Stomach (tissue), 9 donors: Measurements from ENCODE around the gene ADCY9. TPM values are rescaled to one million over a fixed set of nuclear protein-coding genes. Genes with fewer than 3 reads are reported as not detected.

Experiments used
- DNase-seq, 2 donors: peaks; one replicate each; pipeline versions ENCODE4 v3.0.0 to v3.0.0-alpha.2; 2013 to 2019
- H3K27ac ChIP-seq, 5 donors: fragments of 200-600 bp in 4 of 5; sonication (generic) in 4 of 5; one replicate each; pipeline ENCODE4 v1.5.1; 2013 to 2019; ENCODE audit warnings: mild to moderate bottlenecking in 1 of 5, moderate library complexity in 1 of 5
- H3K27me3 ChIP-seq, 3 donors: fragments of 200-600 bp; sonication (generic); one replicate each; pipeline ENCODE4 v1.5.1; 2017 to 2019; ENCODE audit warnings: mixed run types in 1 of 3
- H3K36me3 ChIP-seq, 4 donors: fragments of 200-600 bp; sonication (generic); 1 replicate in 3 of 4; 2 replicates in 1 of 4; pipeline ENCODE4 v1.5.1; 2016 to 2019
- H3K4me1 ChIP-seq, 4 donors: fragments of 200-600 bp; sonication (generic); one replicate each; pipeline ENCODE4 v1.5.1; 2016 to 2019
- H3K4me3 ChIP-seq, 4 donors: fragments of 200-600 bp; sonication (generic) in 3 of 4; one replicate each; pipeline ENCODE4 v1.5.1; 2016 to 2019; ENCODE audit warnings: mild to moderate bottlenecking in 1 of 4
- H3K9me3 ChIP-seq, 4 donors: fragments of 200-600 bp; sonication (generic); one replicate each; pipeline ENCODE4 v1.5.1; 2016 to 2019
- EP300 ChIP-seq: sonication (generic); formaldehyde crosslinking; IDR thresholded peaks from one replicate; pipeline ENCODE4 v1.6.1; 2017; ENCODE audit warnings: antibody characterized with exemption
- POLR2A ChIP-seq, 4 donors: fragments of 450-650 bp; IDR thresholded peaks; one replicate each; pipeline ENCODE4 v1.6.1; 2016; ENCODE audit warnings: antibody characterized with exemption in 4 of 4, control low read depth in 2 of 4, mild to moderate bottlenecking in 1 of 4, moderate library complexity in 1 of 4
- POLR2AphosphoS5 ChIP-seq, 3 donors: sonication (generic); formaldehyde crosslinking; IDR thresholded peaks; one replicate each; pipeline ENCODE4 v1.6.1; 2016; ENCODE audit warnings: antibody characterized with exemption in 3 of 3
- WGBS, 5 donors: extraction: QIAGEN DNeasy Blood & Tissue Kit in 3 of 5; methylation state at CpG; one replicate each; pipeline versions ENCODE4 v1.1.5 to v1.1.7; 2013 to 2018; 5-methylcytosine and 5-hydroxymethylcytosine counted together
- intact Hi-C: fragments of 100-400 bp; cut with DNase I; formaldehyde crosslinking; loops from one replicate; pipeline ENCODE4 v1.15.1; 2023; ENCODE audit warnings: low total_unique reads
- polyA plus RNA-seq, 3 donors: library from polyadenylated mRNA; stranded (reverse); fragments of 200-250 nt; gene quantifications; one replicate each; pipeline ENCODE4 v1.2.3, GENCODE V29; 2013
- total RNA-seq, 5 donors: library from RNA; depleted of rRNA; stranded (reverse); fragments of >200 nt; gene quantifications; one replicate each; pipeline versions ENCODE4 v1.1.0 to v1.2.3, GENCODE V29; 2014 to 2016
- TF ChIP-seq, protein P1 (sequence below), 7 experiments: fragments of 450-650 bp in 4 of 7; fragments of 200-600 bp in 3 of 7; sonication (generic) in 3 of 7; IDR thresholded peaks; one replicate each; pipeline ENCODE4 v1.5.1; 2016 to 2019; ENCODE audit warnings: antibody characterized with exemption in 7 of 7, control low read depth in 2 of 7, mild to moderate bottlenecking in 1 of 7
- donor health status: healthy with polysubstance abuse.
- donor health status: Bipolar disorder and iron deficiency.
- donor health status: healthy.

Gene ADCY9
- total and polyA plus RNA-seq, 8 donors = 1.7 to 55.0 (median 12.9) TPM

DNA sequence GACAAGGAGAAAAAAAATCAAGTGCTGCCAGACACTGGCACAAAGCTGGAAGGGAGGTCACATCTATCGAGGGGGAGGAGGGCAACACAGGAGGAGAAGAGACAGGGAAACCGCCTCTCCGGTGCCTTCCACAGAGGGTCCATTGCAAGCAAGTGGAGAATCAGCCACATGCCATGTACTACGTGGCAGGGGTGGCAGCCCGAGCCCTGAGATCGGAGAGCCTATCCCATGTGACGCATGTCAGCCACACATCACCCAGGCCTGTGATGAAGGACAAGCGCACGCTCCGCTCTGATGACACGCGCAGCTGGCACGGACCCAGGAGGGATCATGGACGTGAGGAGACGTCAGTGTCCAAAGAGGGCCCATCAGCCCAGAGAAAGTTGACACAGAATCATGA, 30.1 kb downstream of the ADCY9 start:
- Histone ChIP-seq H3K27me3 (no peaks in the 10 kb centered on the region), H3K9me3 (no peaks in the 10 kb centered on the region), H3K36me3 (no peaks in the 10 kb centered on the region), H3K27ac (no peak overlapping the region), H3K4me3 (no peak overlapping the region), H3K4me1 (peaks cover 8 to 61% (median 37%) of the 10 kb centered on the region in 4 donors)
- TF ChIP-seq, protein P1, sequence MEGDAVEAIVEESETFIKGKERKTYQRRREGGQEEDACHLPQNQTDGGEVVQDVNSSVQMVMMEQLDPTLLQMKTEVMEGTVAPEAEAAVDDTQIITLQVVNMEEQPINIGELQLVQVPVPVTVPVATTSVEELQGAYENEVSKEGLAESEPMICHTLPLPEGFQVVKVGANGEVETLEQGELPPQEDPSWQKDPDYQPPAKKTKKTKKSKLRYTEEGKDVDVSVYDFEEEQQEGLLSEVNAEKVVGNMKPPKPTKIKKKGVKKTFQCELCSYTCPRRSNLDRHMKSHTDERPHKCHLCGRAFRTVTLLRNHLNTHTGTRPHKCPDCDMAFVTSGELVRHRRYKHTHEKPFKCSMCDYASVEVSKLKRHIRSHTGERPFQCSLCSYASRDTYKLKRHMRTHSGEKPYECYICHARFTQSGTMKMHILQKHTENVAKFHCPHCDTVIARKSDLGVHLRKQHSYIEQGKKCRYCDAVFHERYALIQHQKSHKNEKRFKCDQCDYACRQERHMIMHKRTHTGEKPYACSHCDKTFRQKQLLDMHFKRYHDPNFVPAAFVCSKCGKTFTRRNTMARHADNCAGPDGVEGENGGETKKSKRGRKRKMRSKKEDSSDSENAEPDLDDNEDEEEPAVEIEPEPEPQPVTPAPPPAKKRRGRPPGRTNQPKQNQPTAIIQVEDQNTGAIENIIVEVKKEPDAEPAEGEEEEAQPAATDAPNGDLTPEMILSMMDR (IDR thresholded peaks at IDR 0.05) = no peak
- TF ChIP-seq POLR2AphosphoS5 (IDR thresholded peaks at IDR 0.05) (no peak), POLR2A (IDR thresholded peaks at IDR 0.05) (no peak), EP300 (no peak)
- DNase-seq = no peak
- 88 to 93% (median 92%) methylated on average over 15 of the region's 15 CpGs for WGBS, 5 donors
- intact Hi-C loops = no loop called here

DNA sequence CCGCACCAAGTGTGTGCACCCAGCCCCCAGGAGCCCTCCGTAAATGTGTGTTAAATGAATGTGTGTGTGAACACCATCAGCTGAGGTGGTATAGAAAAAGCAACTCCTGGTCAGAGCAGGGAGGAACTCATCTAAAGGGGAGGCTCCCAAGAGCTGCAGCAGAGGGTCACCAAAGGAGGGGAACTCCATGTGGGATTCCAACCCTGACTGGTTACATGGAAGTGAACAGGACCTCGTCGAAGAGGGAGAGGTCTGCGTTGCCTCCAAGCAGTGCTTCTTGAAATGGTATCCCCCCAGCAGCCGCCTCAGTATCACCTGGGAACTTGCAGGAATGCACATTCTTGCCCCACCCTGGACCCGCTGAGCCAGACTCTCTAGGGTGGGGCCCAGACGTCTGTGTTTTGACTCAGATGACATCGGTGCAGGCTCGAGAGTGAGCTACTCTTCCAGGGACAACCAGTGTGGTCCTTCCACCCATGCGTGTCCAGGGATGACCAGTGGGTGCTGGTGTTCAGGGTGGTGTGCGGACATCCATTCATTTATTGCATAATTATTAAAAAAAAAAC, 30.8 kb downstream of the ADCY9 start:
- H3K36me3 ChIP-seq = no peaks in the 10 kb centered on the region
- TF ChIP-seq, protein P1 (IDR thresholded peaks at IDR 0.05) = no peak
- TF ChIP-seq POLR2AphosphoS5 (IDR thresholded peaks at IDR 0.05) (no peak), POLR2A (IDR thresholded peaks at IDR 0.05) (no peak), EP300 (no peak)
- intact Hi-C loops = no loop called here
- no peak overlapping the region for H3K27ac ChIP-seq
- WGBS, 5 donors = 64 to 83% (median 68%) methylated on average over 11 to 12 of the region's 12 CpGs
- peaks cover 8 to 57% (median 30%) of the 10 kb centered on the region in 4 donors for H3K4me1 ChIP-seq
- no peaks in the 10 kb centered on the region for H3K9me3 ChIP-seq
- peak in 1 of 2 donors; percentile 37 for DNase-seq
- H3K27me3 ChIP-seq = no peaks in the 10 kb centered on the region
- H3K4me3 ChIP-seq = no peak overlapping the region

DNA sequence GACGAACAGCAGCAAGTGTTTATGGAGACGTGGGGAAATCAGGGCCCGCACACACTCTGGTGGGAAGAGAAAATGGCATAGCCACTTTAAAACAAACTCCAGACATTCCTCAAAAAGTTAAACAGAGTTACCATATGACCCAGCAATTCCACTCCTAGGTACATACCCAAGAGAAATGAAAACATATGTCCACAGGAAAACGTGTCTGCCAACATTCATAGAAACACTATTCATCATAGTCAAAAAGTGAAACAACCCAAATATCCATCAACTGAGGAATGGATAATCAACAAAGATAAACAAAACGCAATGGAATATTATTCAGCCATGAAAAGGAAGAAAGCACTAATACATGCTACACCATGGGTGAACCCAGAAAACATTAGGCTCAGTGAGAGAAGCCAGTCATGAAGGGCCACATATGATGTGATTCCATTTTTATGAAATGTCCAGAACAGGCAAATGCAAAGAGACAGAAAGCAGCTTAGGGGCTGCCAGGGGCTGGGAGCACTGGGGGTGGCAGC, 32.8 kb downstream of the ADCY9 start:
- no peaks in the 10 kb centered on the region for H3K9me3 ChIP-seq
- peaks cover 0 to 36% (median 15%) of the 10 kb centered on the region in 4 donors for H3K4me1 ChIP-seq
- H3K27me3 ChIP-seq = no peaks in the 10 kb centered on the region
- intact Hi-C loops = no loop called here
- H3K4me3 ChIP-seq = no peak overlapping the region
- no peak overlapping the region for H3K27ac ChIP-seq
- DNase-seq = no peak
- 89 to 95% (median 93%) methylated on average over 5 of the region's 5 CpGs for WGBS, 5 donors
- H3K36me3 ChIP-seq = no peaks in the 10 kb centered on the region
- TF ChIP-seq POLR2A (IDR thresholded peaks at IDR 0.05) (no peak), POLR2AphosphoS5 (IDR thresholded peaks at IDR 0.05) (no peak), EP300 (no peak)
- TF ChIP-seq, protein P1 (IDR thresholded peaks at IDR 0.05) = no peak

DNA sequence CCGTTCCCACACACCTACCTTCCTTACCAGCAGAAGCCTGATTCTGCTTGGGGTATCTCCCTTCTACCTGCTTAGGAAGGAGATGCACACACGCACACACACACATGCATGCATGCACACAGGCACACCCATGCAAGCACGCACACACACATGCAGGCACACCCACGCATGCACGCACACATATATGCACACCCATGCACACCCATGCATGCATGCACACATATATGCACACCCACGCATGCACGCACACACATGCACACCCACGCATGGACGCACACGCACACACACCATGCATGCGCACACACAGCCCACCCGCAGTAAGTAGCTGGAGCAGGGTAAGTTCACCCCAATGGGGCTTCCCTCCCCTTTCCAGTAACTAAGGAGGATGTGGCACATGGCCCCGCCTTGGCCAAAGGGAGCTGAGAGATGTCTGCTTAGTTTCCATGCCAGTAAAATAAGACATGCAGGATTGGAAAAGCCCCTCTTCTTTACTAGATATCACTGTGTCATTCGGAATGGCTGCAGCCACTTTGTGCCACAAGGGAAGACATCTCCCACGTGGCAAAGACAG, 33.7 kb downstream of the ADCY9 start:
- no peaks in the 10 kb centered on the region for H3K9me3 ChIP-seq
- no peak for DNase-seq
- TF ChIP-seq POLR2AphosphoS5 (IDR thresholded peaks at IDR 0.05) (no peak), POLR2A (IDR thresholded peaks at IDR 0.05) (no peak), EP300 (no peak)
- TF ChIP-seq, protein P1 (IDR thresholded peaks at IDR 0.05) = no peak
- no peak overlapping the region for H3K4me3 ChIP-seq
- intact Hi-C loops = no loop called here
- whole genome bisulfite sequencing, 5 donors = 89 to 94% (median 90%) methylated on average over 15 of the region's 15 CpGs
- peaks cover 0 to 28% (median 11%) of the 10 kb centered on the region in 4 donors for H3K4me1 ChIP-seq
- no peaks in the 10 kb centered on the region for H3K27me3 ChIP-seq
- H3K27ac ChIP-seq = no peak overlapping the region
- no peaks in the 10 kb centered on the region for H3K36me3 ChIP-seq
